GM21360 (cell line): ENCODE measurements around the gene DPH1.

Source experiments
- ATAC-seq: cut with Tn5 transposase; IDR thresholded peaks from one replicate; pipeline ENCODE4 v1.9.1; 2021; ENCODE audit warnings: mild to moderate bottlenecking, moderate library complexity; ENCODE audit not compliant: unreplicated experiment

Gene DPH1

GRCh38 chr17:2048805-2049204 is 18.9 kb downstream of the DPH1 start:
- no peak for ATAC-seq

GRCh38 chr17:2049333-2050299 is 19.7 kb downstream of the DPH1 start:
- ATAC-seq = peak; percentile 51

GRCh38 chr17:2050300-2051060 is 20.5 kb downstream of the DPH1 start:
- no peak for ATAC-seq

- ATAC-seq = no peak
Observed at GRCh38 chr17:2051061-2051932, 21.3 kb downstream of the DPH1 start.

- ATAC-seq = no peak
Observed at GRCh38 chr17:2051933-2052559, 22.1 kb downstream of the DPH1 start.

GRCh38 chr17:2053380-2054261 is 23.7 kb downstream of the DPH1 start:
- no peak for ATAC-seq

GRCh38 chr17:2054262-2054511 is 24.2 kb downstream of the DPH1 start:
- no peak for ATAC-seq

- peak; percentile 26 for ATAC-seq
Observed at GRCh38 chr17:2054512-2055291, 24.7 kb downstream of the DPH1 start, which contains the start of gene HIC1. TSS of gene HIC1 (plus strand) at chr17:2055103. CDS start at chr17:2056691, 1,588 bp downstream.

GRCh38 chr17:2055292-2056205 is 25.6 kb downstream of the DPH1 start:
- no peak for ATAC-seq

- no peak for ATAC-seq
Observed at GRCh38 chr17:2056206-2057174, 26.5 kb downstream of the DPH1 start.

- no peak for ATAC-seq
Observed at GRCh38 chr17:2057175-2057759, 27.3 kb downstream of the DPH1 start.

- ATAC-seq = no peak
Observed at GRCh38 chr17:2057760-2058585, 28.0 kb downstream of the DPH1 start.

- ATAC-seq = no peak
Observed at GRCh38 chr17:2058586-2059546, 28.9 kb downstream of the DPH1 start.
